ENCODE data around the gene TMEM164.
"Not testable (repeated sequence)": the region's sequence is repeated elsewhere in the genome, so short reads cannot be mapped to it uniquely, and the experiment has no call there.

Gene TMEM164

DNA sequence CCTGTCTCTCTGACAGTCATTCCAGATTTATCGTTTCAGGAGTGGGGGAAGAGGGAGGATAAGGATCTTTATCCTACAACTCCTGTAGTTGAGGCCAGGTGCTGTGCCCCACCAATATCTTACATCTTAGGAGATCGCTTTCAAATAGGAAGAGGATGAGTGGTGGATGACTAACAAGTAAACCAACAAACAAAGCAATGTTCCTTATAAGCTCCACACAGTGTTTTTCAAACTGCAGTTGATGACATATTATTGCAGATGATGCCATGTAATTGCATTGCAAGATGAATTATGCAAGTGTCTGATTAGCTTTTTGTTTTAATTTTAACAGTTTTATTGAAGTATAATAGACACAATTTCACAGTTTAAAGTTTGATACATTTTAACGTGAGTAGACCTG, 35.8 kb upstream of the TMEM164 start:
- DNase-seq (ENCODE audit: insufficient read length, low spot score) (no peak), FAIRE-seq (no peak)
- TF ChIP-seq, protein P1, sequence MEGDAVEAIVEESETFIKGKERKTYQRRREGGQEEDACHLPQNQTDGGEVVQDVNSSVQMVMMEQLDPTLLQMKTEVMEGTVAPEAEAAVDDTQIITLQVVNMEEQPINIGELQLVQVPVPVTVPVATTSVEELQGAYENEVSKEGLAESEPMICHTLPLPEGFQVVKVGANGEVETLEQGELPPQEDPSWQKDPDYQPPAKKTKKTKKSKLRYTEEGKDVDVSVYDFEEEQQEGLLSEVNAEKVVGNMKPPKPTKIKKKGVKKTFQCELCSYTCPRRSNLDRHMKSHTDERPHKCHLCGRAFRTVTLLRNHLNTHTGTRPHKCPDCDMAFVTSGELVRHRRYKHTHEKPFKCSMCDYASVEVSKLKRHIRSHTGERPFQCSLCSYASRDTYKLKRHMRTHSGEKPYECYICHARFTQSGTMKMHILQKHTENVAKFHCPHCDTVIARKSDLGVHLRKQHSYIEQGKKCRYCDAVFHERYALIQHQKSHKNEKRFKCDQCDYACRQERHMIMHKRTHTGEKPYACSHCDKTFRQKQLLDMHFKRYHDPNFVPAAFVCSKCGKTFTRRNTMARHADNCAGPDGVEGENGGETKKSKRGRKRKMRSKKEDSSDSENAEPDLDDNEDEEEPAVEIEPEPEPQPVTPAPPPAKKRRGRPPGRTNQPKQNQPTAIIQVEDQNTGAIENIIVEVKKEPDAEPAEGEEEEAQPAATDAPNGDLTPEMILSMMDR (IDR thresholded peaks at IDR 0.05; ENCODE audit: insufficient read depth, missing control alignments): no peak

DNA sequence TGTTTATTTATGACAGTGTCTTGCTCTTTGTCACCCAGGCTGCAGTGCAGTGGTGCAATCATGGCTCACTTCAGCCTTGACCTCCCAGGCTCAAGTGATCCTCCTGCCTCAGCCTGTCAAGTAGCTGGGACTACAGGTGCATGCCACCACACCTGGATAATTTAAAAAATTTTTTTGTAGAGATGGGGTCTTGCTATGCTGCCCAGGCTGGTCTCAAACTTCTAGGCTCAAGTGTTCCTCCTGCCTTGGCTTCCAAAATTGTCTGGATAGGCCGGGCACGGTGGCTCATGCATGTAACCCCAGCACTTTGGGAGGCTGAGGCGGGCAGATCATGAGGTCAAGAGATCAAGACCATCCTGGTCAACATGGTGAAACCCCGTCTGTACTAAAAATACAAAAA, 32.1 kb upstream of the TMEM164 start:
- DNase-seq (ENCODE audit: insufficient read length, low spot score); FAIRE-seq: not testable (repeated sequence)

DNA sequence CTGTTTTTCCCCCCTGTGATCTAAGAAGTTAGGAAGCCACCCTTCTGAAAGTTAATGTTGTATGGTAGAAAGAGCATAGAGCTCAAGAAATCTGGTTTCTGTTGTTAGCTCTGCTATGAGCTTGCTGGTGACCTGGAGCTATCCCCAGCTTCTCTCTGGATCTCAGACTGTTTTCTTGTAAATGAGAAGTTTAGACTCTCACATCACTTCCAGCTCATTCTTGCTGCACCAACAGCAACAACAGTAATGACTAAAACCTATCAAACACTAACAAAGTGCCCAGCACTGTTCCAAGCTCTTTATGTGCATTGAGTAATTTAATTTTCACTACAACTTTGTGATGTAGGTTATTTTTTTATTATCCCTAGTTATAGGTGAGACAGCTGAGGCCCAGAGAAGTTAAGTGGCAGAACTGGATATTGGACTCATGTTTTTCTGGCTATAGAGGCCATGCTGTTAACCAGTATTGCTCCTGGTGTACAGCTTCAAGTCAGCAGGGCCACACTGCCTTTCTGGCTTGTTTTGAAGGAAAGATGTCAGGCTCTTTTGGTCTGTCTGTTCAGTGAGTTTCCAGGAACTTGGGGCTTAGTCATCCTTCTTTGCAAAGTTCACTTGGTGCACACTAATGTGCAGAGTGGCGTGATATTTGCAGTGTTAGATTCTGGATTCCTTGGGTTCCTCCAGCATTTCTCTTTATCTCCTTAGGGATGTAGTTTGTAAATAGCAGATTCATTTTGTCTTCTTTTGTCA, 27.8 kb upstream of the TMEM164 start:
- TF ChIP-seq, protein P1 (IDR thresholded peaks at IDR 0.05; ENCODE audit: insufficient read depth, missing control alignments): no peak
- FAIRE-seq (no peak), DNase-seq (ENCODE audit: insufficient read length, low spot score) (no peak)

DNA sequence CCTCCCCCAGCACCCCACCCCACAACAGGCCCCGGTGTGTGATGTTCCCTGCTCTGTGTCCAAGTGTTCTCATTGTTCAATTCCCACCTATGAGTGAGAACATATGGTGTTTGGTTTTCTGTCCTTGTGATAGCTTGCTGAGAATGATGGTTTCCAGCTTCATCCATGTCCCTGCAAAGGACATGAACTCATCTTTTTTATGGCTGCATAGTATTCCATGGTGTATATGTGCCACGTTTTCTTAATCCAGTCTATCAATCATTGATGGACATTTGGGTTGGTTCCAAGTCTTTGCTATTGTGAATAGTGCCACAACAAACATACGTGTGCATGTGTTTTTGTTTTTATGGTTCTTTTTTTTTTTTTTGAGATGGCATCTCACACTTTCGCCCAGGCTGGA, 17.7 kb upstream of the TMEM164 start:
- not testable (repeated sequence) for DNase-seq (ENCODE audit: insufficient read length, low spot score); FAIRE-seq

DNA sequence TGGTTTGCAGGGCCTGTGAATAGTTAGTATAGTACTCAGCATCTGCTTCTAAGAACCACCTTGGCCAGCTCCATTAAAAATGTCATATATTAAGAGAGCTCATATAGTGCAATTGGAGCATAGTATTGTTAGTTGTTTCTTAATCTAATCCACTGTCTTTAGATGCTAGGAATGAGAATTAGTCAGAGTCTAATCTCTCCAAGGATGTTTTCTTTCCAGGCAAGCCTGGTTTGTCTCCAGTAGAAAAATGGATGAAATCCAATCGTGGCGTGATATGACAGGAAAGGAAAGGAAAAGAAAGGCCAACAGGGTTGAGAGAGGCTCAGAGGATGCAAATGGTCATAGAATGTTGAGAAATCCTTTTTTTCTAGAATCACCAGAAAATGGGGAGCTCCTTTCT, 15.0 kb upstream of the TMEM164 start:
- TF ChIP-seq, protein P1 (IDR thresholded peaks at IDR 0.05; ENCODE audit: insufficient read depth, missing control alignments): no peak
- FAIRE-seq (no peak), DNase-seq (ENCODE audit: insufficient read length, low spot score) (no peak)

DNA sequence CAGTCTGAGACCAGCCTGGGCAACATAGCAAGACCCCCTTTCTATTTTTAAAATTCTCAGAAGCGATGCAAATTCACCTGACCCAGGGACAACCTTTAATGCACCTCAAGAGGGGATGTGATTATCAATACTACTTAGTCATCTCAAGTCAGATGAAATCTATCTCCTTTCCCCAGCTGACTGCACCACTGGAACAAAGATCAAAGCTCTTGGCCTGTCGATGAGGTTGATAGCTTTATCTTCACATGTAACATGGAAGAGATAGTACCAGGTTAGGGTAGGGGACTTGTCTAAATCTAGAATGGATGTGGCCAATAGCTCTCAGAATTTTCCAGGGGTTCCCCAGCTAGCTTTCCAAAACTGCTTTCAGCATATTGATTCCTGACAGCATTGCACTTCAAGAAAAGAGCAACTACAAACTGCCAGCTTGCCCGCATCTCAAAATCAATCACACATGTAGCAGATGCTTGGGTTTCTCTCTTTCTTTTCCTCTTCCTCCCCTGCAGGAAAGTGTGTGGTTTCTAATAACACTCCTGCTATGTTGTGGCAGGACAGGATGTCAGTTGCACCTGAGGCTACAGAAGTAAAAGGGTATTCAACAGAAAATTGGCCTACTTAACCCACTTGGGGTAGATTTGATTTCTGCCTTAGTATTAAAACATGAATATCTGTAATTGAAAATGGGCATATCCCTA, 12.2 kb upstream of the TMEM164 start:
- FAIRE-seq: no peak
- TF ChIP-seq, protein P1 (IDR thresholded peaks at IDR 0.05; ENCODE audit: insufficient read depth, missing control alignments): no peak
- DNase-seq (ENCODE audit: insufficient read length, low spot score): no peak

DNA sequence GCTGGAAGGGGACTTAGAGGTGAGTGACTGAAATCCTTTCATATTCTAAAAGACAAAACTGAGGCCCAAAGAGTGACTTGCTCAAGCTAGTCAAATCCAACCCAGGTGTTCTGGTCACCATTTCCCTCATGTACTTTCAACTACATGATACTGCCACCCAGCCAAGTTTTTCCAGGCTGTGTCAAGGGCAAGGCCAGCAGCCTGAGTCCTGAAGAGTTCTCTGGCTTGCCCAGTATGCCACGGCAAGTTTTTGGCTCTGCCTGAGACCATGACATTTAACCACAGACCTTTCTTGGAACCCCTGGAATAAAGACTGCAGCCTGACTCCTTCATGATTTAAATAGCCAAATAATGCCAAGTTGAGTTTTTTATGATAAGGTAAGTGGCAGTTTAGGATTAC, 10.7 kb upstream of the TMEM164 start:
- TF ChIP-seq, protein P1 (IDR thresholded peaks at IDR 0.05; ENCODE audit: insufficient read depth, missing control alignments): no peak
- no peak for FAIRE-seq
- DNase-seq (ENCODE audit: insufficient read length, low spot score): no peak

DNA sequence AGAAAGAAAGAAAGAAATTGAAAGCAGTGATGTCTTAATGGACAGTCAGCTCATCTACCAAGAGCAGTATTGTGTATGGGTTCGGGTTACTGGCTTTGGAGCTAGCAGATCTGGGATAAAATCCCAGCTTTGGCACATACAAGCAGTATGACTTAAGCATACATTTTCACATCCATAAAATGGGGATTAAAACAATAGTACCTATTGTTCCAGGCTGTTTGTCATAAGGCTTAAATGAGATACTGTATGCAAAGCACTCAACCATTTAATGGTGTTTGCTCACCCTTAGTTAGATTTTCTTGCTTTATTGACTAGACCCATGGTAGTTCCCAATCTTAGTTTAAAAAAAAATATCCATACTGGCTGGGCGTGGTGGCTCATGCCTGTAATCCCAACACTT, 7.8 kb upstream of the TMEM164 start:
- FAIRE-seq: no peak
- no peak for DNase-seq (ENCODE audit: insufficient read length, low spot score)
- TF ChIP-seq, protein P1 (IDR thresholded peaks at IDR 0.05; ENCODE audit: insufficient read depth, missing control alignments): no peak
